Esophagus squamous epithelium (tissue), 4 donors: ENCODE measurements around the gene APOBEC3A.

Source experiments
- CTCF ChIP-seq, 6 experiments: fragments of 450-650 bp in 4 of 6; fragments of 200-600 bp in 2 of 6; sonication (generic) in 2 of 6; IDR thresholded peaks; one replicate each; pipeline ENCODE4 v1.5.1; 2016 to 2019; ENCODE audit warnings: antibody characterized with exemption in 6 of 6, mild to moderate bottlenecking in 4 of 6, moderate library complexity in 4 of 6
- POLR2A ChIP-seq, 4 donors: fragments of 450-650 bp; IDR thresholded peaks; one replicate each; pipeline ENCODE4 v1.6.1; 2017; ENCODE audit warnings: antibody characterized with exemption in 4 of 4, mild to moderate bottlenecking in 4 of 4, moderate library complexity in 3 of 4

DNA sequence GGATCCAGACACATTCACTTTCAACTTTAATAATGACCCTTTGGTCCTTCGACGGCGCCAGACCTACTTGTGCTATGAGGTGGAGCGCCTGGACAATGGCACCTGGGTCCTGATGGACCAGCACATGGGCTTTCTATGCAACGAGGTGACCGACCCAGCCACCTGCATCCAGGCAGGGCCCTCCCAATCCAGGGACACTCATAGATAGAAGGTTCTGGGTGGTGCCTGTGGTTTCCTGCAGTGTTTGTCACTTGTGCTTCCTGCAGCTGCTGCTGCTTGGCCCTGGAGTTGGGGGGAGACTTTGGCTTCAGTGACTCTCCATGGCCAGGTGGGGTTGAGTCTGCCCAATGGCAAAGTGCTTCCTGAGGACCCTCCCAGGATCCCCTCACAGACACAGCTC lies 32.1 kb downstream of the APOBEC3A start:
- no peak for TF ChIP-seq CTCF (IDR thresholded peaks at IDR 0.05)
- no peak for TF ChIP-seq POLR2A (IDR thresholded peaks at IDR 0.05)
